ENCODE results near the gene SPTBN4.

- TF ChIP-seq POLR2A (IDR thresholded peaks at IDR 0.05) (no peak), EP300 (IDR thresholded peaks at IDR 0.05) (no peak), CTCF (IDR thresholded peaks at IDR 0.05) (no peak)
Observed at GRCh38 chr19:40510526-40511115, 43.8 kb downstream of the SPTBN4 start.

Data from ovary (tissue), 3 donors.